GM18520 (cell line): ENCODE results near the gene HRCT1.
"Not testable (repeated sequence)": the region's sequence is repeated elsewhere in the genome, so short reads cannot be mapped to it uniquely, and the experiment has no call there.

Experiments
- ATAC-seq: cut with Tn5 transposase; IDR thresholded peaks from one replicate; pipeline ENCODE4 v1.9.1; 2021; ENCODE audit not compliant: unreplicated experiment

HRCT1 gene

DNA sequence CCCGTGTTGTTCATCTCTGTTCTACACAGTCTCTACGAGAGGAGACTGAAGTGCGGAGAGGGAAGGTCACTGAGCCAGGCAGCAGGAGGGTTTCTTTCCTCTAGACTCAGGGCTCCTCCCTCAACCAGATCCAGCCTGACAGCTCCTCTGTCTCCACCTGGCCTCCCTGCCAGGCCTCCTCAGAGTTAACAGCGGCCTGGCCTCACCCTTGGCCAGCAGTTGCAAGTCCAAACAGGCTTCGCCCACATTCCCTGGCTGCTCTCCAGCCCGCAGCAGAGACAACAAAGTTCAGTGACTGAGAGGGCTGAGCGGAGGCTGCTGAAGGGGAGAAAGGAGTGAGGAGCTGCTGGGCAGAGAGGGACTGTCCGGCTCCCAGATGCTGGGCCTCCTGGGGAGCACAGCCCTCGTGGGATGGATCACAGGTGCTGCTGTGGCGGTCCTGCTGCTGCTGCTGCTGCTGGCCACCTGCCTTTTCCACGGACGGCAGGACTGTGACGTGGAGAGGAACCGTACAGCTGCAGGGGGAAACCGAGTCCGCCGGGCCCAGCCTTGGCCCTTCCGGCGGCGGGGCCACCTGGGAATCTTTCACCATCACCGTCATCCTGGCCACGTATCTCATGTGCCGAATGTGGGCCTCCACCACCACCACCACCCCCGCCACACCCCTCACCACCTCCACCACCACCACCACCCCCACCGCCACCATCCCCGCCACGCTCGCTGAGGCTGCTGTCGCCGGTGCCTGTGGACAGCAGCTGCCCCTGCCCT, at the start of gene HRCT1:
Gene HRCT1 (plus strand): TSS at position 291 of the 768 bp plus-strand sequence. CDS start 86 bp downstream, at position 377.
- ATAC-seq, result no peak

DNA sequence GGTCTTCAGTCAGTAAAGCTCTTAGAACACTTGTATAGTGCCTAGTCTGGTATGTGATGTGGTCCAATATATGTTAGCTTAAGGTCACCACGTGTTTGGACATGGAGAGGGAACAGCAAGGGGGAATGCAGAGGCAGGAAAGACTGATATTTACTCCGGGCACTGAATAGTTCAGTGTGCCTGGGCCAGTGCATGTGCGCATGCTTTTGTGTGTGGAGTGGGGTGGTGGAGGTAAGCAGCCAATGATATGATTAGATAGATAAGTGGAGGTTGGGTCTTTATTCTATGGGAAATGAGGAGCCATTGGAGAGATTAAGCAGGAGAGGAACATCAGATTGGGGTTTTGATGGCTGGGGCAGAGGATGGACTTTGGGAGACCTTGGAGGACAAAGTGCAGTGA, 49.8 kb upstream of the HRCT1 start:
- ATAC-seq, result no peak

DNA sequence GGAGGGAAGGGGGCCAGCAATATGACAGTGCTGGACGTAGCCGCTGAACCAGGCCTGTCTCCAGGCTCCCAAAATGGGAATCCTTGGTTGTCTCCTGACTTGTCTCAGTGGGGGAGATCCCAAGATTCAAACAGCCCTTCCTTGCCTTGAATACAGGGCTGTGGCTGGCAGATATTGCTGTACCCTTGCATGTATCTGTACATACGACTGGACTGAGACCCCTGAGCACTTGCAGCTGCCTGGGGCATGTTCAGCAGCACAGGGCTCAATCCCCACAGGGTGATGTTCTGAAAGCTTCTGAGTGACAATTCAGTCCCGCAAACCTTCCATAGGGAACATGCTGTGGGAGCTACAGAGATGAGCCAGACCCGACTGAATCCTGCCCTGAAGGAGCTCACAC, 49.1 kb upstream of the HRCT1 start:
- ATAC-seq, result no peak

DNA sequence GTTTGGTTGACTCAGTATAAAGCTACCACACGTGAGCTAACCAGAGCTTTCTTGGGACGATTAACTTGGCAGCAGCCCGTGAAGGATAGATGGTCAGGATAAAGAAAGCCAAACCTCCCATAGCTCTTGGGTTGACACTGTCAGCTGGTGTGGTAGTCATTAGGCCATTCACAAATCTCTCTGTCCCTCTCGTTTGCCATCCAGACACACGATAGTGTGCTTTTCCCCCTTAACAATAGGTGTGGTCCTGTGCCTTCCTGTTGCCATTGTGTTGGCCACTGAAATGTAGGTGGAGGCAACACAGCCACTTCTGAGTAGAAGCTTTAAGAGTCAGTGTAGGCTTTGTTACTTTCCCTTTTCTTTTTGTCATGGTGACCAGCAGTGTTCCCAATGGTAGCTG, 47.5 kb upstream of the HRCT1 start:
- ATAC-seq, result no peak

DNA sequence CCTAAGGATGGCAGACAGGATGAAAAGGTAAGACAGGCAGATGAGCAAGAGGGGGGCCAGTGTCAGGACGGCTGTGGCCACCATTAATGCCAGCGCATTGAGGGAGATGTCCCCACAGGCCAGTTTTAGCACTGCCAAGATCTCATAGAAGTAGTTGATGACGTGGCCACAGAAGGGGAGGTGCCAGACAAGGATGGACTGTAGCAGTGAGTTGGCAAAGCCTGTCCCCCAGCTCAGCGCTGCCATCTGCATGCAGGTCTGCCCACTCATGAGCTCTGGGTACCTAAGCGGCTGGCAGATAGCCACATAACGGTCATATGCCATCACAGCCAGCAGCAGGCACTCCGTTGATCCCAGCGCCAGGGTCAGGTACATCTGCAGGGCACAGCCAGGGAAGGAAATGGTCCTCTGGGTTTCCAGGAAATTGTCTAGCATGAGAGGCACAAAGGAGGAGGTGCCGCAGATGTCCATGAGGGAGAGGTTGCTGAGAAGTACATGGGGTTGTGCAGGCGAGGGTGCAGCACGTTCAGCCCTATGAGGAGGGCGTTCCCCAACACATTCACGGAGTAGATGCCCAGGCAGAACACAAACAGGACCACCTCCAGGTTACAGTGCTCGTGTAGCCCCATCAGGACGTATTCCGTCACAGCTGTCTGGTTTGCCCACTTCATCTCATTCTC, 46.6 kb upstream of the HRCT1 start:
- no peak for ATAC-seq

DNA sequence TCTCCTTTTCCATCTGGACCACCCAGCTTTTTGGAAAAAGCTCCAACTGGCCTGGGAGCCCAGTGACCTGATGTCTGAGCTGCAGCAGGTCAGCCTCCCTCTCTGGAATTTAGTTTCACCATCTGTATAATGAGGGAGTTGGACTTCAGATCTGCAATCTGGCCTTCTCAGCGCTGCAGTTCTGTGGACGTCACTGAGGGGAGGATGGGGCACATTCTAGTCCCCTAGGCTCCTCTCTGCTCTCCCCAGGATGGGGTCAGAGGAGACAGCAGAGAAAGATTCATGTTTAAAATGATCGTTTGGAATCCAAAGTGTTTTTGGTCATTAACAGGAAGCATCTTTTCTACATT, 46.0 kb upstream of the HRCT1 start:
- ATAC-seq, result no peak

DNA sequence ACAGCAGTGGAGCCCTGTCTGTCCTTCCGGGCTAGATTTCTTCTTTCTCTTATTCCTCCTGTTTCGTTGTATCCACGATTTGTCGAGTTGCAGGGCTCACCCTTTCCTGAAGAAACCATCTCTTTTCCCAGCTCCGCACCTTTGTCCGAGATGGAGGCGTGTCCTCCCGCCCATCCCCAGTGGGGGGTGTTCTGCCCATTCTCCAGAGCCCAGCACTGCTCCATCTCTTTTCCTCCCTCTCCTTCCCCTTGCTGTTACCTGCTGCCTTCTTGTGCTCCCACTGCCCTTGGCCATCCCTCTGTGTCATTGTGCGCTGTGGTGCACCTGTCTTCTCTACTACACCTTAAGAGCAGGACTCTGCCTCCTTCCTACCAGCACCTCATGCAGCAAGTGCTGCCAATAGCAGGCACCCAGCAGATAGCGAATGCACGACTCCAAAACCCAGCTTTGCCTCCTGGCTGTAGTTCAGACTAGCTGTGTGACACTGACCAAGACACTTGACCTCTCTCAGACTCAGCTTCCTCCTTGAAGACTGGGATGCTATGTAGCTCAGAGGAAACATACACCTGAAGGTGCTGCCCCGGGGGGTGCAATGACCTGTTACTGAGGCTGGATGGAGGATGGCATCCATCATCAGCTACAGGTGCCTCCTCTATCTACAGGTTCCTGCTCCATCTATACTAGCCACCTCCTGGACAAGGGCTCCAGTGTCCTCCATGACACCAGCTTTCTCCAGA, 44.7 kb upstream of the HRCT1 start:
- ATAC-seq, result no peak

DNA sequence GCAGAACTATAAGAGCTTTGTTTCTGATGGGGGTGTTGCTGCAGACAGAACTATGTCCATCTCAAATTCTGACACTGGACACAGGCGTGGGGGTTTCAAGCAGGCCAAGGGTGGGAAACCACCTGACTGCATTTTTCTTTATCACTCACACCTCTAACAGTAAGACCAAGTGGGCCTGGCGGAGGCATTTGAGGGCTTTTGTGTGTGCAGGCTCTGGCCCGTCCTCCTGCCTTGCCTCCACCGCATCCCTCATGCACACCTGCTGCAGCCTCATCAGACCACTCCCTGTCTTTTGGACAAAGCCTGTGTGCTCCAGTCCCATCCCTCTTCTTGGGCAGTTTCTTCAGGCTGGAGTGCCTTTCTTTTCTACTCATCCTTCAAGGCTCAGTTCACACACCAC, 43.7 kb upstream of the HRCT1 start:
- no peak for ATAC-seq

DNA sequence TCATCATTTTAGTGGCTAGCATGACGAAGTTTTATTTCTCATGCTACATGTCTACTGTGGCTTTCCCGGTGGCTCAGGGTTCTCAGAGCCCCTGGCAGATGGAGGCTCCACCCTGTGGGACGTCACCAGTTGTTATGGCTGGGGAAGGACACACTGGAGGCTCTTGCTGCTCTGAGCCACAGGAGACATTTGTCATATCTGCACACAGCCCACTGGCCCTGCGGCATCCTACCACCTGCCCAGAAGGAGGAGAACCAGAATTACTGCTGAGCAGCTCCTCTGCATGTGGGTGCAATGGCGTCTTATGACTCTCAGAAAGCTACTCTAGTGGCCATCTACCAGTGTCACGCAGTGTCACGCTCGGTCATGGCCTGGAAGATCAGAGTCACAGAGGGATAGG, 42.4 kb upstream of the HRCT1 start:
- ATAC-seq, result no peak

DNA sequence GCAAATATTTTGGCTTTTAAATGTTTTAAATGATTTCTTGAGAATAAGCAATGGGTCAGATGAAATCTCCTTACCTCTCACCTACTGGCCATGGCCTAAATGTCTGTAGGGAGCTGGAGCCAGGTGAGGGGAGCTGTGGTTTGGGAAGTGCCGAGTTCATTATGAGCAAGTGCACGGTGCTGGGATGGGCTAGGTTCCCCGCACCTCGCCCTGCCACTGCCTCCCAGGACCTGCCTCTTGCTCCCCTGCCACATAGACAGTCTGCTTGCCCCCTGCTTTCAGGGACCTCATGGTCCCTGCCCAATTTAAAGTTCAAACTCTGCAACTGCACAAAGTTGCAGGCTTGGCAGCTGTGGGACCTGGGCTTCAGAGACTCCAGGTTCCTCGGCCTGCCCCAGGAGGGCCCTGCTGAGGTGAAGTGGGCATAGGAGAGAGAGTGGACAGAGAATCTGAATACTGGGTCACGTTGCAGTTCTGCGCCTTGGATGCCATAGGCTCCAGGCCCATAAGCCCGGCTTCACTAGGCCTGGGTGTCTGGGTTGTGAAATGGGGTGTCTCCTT, 41.2 kb upstream of the HRCT1 start:
- ATAC-seq, result no peak

DNA sequence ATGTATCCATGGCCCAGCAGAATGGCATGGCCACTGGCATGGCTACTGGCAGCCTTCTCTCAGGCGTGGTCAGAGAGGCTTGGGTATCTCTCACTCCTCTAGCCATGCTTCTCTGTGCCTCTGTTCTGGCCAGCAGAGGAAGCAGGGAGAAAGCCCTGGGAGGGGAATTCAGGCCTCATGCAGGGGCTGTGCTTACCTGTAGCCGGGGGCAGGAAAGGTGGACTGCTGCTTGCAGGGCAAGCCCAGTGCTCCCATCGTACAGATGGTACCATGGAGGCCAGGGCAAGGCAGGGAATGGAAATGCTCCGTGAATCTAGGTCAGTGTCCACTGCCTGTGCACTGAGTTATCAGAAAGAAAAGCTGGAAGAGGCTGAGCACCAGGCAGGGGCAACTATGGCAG, 38.5 kb upstream of the HRCT1 start:
- no peak for ATAC-seq

DNA sequence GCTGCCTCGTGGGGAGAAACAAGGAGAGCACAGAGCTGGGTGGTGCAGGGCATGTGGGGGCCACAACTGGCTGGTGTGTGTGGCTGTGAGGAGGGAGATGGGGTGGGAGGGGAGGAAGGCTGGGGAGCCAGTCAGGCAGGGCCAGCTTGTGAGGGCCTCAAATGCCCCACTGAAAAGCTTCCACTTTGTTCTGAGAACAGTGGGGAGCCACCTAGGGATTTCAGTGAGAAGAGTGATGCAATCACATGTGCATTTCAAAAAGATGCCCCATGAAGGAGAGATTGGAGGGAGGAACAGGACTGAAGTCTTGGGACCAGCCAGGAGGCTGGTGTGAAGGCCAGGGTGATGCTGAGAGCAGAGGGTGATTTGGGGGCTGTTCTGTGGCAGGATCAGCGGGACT, 37.1 kb upstream of the HRCT1 start:
- no peak for ATAC-seq

DNA sequence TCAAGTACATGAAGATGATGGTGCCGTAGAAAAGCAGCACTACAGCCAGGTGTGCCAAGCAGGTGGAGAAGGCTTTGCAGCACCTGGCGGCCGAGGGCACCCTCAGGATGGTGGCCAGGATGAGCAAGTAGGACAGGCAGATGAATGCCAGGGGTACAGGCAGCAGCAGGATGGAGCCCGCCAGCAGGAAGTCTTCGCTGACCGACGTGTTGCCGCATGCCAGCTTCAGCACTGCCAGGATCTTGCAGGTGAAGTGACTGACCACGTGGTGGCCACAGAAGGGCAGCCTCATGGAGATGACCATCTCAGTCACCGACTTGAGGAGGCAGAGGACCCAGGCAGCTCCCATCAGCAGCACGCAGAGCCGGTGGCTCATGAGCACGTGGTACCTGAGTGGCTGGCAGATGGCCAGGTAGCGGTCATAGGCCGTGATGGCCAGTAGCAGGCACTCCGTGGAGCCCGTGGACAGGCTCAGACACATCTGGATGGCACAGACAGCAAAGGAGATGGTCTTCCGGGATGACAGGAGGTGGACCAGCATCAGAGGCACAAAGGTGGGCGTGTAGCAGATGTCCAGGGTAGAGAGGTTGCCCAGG, 36.3 kb upstream of the HRCT1 start:
- ATAC-seq, result no peak

DNA sequence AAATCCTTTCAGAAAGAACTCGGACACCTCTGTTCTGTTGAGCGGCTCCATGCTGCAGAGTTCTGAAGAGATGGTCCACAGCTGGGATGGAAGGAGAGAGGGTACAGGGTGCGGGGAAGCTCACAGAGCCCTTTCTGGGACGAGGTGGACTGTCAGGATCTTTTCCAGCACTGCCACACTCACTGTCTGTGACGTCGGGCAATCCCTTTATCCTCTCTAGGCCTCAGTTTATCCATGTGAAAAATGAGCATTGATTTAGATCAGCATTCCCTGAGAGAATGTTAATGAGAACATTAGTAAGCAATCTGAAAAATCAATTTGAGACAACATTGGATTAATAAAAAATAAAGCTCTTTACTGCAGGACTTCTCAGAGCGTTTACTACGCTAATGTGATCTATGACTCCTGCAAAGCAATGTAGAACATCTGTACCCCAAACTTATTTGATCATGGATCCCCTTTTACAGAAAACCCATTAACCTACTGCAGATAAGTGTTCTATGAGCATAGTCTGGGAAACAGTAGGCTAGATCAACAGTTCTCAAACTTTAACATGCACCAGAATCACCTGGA, 35.6 kb upstream of the HRCT1 start, which contains the start of gene OR13J1:
Gene OR13J1 (minus strand): TSS at position 51 of the 573 bp plus-strand sequence. CDS start 0 bp downstream, at position 51.
- ATAC-seq, result no peak

DNA sequence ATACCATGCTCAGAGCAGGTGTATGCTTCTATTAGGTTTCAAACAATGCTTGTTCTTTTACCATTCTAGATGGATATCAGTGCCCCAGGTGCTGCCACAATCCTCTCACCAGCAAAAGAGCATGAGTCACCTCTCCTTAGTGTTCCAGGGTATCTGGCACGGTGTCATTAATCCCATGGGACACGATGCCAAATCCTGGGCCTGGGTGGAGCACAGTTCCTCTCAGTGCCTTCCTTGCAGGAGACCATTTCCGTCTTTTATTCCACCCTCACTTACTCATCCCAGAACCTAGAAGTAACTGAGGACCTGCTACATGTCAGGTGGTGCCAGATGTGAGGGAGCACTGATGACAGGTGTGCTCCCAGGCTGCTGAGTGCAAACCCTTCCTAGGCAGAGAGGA, 34.5 kb upstream of the HRCT1 start:
- ATAC-seq, result no peak

DNA sequence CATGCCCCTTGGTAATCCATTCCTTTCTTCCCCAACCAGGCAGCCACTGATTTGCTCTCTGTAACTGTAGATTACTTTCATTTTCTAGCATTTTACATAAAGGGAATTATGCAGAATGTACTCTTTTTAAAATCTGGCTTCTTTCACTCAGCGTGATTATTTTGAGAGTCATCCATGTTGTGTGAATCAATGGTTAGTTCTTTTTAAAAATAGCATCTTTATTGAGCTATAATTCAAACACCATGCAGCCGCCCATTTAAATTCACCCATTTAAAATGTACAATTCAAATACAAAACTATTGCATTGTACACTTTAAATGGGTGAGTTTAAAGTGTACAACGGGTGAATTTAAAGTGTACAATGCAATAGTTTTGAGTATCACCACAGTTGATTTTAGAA, 33.5 kb upstream of the HRCT1 start:
- ATAC-seq, result no peak

DNA sequence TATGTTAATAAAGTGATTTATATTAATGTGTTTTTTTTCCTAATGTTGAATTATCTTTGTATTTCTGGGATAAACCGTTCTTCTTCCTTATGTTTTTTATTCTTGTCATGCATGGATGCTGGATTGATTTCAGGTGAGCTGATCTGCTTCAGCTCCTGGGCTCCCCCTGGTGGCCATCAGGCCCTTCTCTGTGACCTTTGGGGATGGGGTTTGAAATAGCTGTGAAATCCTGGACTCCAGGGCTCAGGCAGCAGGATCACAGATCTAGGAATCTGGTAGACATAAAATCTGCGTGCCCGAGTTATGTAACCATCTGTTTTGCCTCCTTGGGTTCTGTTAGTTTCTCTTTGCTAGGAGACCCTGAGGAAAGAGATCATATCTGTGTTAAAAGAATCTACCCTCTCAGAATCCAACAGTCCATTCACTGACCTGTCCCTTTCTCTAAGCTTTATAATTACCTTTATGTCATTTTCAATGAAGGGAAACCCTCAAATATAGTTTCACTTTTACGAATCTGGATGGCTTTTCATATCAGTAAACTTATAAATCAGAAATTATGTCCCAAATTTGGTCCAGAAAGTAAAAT, 23.6 kb upstream of the HRCT1 start:
- ATAC-seq, result no peak

DNA sequence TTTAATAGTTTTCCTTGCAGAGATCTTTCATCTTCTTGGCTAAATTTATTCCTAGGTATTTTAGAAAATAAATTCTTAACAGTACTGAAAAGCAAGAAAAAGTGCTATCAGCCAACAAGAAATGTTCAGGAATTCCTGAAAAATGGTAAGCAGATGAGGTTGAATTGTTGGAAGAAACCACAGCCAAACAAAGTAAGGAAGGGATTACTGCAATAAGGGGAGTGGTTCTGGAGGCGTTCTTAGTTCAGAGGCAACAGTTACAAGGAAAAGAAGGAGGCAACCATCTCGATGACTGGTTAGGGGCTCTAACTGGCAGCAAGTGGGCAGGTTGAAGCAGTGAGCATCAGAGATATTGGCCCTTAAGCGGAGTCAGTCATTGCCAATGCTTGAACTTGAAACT, 23.0 kb upstream of the HRCT1 start:
- ATAC-seq, result no peak

DNA sequence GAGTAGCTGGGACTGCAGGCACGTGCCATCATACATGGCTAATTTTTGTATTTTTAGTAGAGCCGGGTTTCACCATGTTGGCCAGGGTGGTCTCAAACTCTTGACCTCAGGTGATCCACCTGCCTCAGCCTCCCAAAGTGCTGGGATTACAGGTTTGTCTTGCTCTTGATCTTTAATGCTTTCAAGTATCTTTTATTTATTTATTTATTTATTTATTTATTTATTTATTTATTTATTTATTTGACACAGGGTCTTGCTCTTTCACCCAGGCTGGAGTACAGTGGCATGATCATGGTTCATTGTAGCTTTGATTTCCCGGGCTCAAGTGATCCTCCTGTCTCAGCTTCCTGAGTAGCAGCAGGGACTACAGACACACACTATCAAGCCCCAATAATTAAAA, 21.1 kb upstream of the HRCT1 start:
- not testable (repeated sequence) for ATAC-seq

DNA sequence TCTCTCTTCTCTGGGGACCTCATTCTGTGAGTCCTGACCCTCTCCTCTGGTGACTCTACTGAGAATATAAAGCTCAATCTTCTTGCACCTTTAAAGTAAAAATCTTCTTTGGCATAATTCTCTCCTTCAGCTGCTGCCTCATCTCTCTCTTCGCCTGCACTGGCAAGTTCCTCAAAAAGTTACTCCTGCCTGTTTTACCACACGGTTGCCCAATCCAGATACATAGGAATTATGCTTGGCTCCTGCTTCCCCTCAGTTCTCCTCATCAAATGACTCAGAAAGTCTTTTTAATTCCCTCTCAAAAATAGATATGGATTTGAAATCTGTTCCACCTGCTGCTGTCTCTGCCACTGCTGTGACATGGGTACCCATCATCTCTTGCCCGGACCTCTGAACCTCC, 14.4 kb upstream of the HRCT1 start:
- no peak for ATAC-seq

DNA sequence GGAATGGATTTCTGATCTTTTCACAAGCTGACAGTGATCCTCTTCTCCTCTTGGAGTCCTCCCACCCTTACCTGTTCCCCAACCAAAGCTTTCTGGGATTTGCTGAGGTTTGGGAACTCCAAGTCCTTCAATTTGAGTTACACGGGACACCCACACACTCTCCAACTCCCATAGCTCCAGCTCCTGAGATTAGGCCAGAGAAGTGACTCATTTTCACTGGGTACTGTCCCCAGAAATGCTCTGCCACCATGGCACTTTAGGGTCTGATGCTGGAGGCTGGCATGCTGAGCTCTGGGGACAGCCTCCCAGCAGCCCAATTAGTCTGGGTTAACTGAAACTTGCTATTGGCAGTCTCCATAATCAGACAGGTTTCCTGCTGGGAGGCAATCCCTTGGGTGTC, 14.0 kb upstream of the HRCT1 start:
- no peak for ATAC-seq
